ENCODE results near the gene SPAG7. TPM values are rescaled to one million over a fixed set of nuclear protein-coding genes. Genes with fewer than 3 reads are reported as not detected.

The SPAG7 gene
- total and polyA plus RNA-seq, 2 of the 8 experiments (the other 6 are each of a cell fraction or from before 2014, with no cell fraction given), result 74.2 to 81.9 TPM

DNA sequence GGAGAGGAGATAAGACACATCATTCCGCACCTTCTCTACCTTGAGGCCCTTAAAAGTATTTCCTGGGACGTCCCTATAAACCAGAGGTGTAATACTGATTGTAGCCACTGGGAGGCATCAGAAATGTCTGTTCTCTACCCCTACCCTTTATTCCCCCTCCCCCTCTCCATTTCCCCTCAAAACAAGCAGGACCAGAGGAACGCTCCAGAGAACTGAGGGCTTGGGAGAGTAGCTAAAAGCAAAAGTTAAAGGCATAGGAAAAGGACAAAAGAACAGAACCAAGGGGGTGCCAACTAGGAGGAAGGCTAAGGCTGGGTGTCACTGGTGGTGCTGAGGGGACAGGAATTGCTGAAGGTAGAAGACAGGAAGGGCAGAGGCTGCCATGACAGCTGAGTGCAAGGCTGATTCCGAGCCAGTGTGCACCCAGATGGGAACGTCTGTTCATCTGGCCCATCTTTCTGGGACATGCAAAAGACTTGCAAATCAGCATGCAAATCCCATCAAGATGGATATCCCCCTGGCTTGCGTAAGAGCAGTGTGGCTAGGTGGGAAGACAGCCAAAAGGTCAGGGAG lies 13.1 kb upstream of the SPAG7 start:
- no peak overlapping the region for H3K4ac ChIP-seq (replicated peaks; ENCODE audit: insufficient read length, low read depth, low read length)
- no peaks in the 10 kb centered on the region; a peak in 1 of 8 replicates for H3K36me3 ChIP-seq (ENCODE audit: control insufficient read depth in 2 of 4, insufficient read depth in 4 of 4, low read length in 3 of 4)
- H2BK5ac ChIP-seq (ENCODE audit: low read depth, low read length), result 0 out of 2 replicates have a peak overlapping the region, but pooled peaks have one; percentile 56
- H4K5ac ChIP-seq (ENCODE audit: insufficient read length, low read depth, low read length), result no peak overlapping the region
- H3K23ac ChIP-seq (ENCODE audit: insufficient read length), result no peak overlapping the region
- no peak overlapping the region; a peak in 1 of 7 replicates for H3K9ac ChIP-seq (replicated peaks in 1 of 4; ENCODE audit: extremely low read depth in 1 of 4, low read depth in 3 of 4, low read length in 3 of 4)
- no peak overlapping the region for H4K8ac ChIP-seq (ENCODE audit: extremely low read depth, insufficient read depth, low read length)
- no peak overlapping the region for H3K4me3 ChIP-seq (ENCODE audit: extremely low read depth in 1 of 4, insufficient read depth in 2 of 4, low read depth in 3 of 4, low read length in 4 of 4)
- no peak overlapping the region; a peak in 1 of 4 replicates for H3K4me2 ChIP-seq (ENCODE audit: insufficient read depth in 1 of 2, low read depth in 2 of 2, low read length in 2 of 2)
- no peak overlapping the region for H2BK20ac ChIP-seq (ENCODE audit: low read length)
- ChIA-PET CTCF (ENCODE audit: partially characterized antibody) (interaction anchor here (0.6 to 4.7 kb wide), 27 partner anchors 9 to 670 kb away, joined by 3 to 43 read pairs (median 5); partner anchors contain the start of genes C17orf107, CAMTA2, INCA1 and KIF1C), POLR2A (ENCODE audit: partially characterized antibody) (interaction anchor here (0.6 to 6.1 kb wide), 11 partner anchors 8 to 98 kb away, joined by 3 to 62 read pairs (median 6); partner anchors contain the start of genes INCA1, KIF1C, PFN1 and RNF167)
- H2BK15ac ChIP-seq (ENCODE audit: low read length), result 0 out of 2 replicates have a peak overlapping the region, but pooled peaks have one; percentile 37
- no peak overlapping the region for H2BK12ac ChIP-seq (ENCODE audit: low read depth, low read length)
- no peak overlapping the region for H3K27ac ChIP-seq (ENCODE audit: low read depth, low read length)
- no peak overlapping the region for H2AFZ ChIP-seq (ENCODE audit: low read length)
- peaks cover 0 to 2% of the 10 kb centered on the region in 2 experiments for H4K20me1 ChIP-seq (replicated peaks in 1 of 2; ENCODE audit: control insufficient read depth in 1 of 2, insufficient read depth in 2 of 2, low read length in 2 of 2)
- no peaks in the 10 kb centered on the region for H3K79me1 ChIP-seq (ENCODE audit: low read depth, low read length)
- peaks cover 2% of the 10 kb centered on the region; the same call in 1 of the 2 replicates for H3K23me2 ChIP-seq (ENCODE audit: low read depth, low read length)
- 0 out of 2 replicates have a peak overlapping the region, but pooled peaks have one; percentile 36 for H3K18ac ChIP-seq (ENCODE audit: extremely low read depth, low read length)
- DNase-seq (ENCODE audit: low read depth in 1 of 2, low spot score in 2 of 2), result peak in 1 of 2 experiments; percentile 73
- H3K56ac ChIP-seq (replicated peaks; ENCODE audit: insufficient read length, low read depth, low read length), result no peak overlapping the region
- H2AK5ac ChIP-seq (ENCODE audit: low read depth, low read length), result no peak overlapping the region
- H3K4me1 ChIP-seq (replicated peaks in 1 of 4; ENCODE audit: control insufficient read depth in 3 of 4, insufficient read depth in 4 of 4, low read length in 3 of 4), result peaks cover 0 to 4% (median 3%) of the 10 kb centered on the region in 4 experiments; a peak in 3 of 7 replicates
- no peak overlapping the region for H4K91ac ChIP-seq (replicated peaks; ENCODE audit: insufficient read length, low read length)
- peaks cover 0 to 20% (median 18%) of the 10 kb centered on the region in 4 experiments; a peak in 6 of 7 replicates for H3K27me3 ChIP-seq (replicated peaks in 1 of 4; ENCODE audit: control insufficient read depth in 3 of 4, extremely low read depth in 1 of 4, insufficient read depth in 3 of 4, low read length in 3 of 4)
- H3K14ac ChIP-seq (ENCODE audit: insufficient read length), result no peak overlapping the region
- H2BK120ac ChIP-seq (replicated peaks; ENCODE audit: low read depth, low read length), result no peak overlapping the region
- no peaks in the 10 kb centered on the region for H3K79me2 ChIP-seq (ENCODE audit: control insufficient read depth in 1 of 2, insufficient read depth in 2 of 2, low read length in 2 of 2)
- peak; percentile 92 for FAIRE-seq
- WGBS, 2 experiments (ENCODE audit: extremely low coverage in 1 of 2, insufficient coverage in 1 of 2, insufficient read length in 1 of 2, insufficient replicate concordance in 2 of 2, low coverage in 1 of 2, low lambda C conversion rate in 2 of 2, missing lambda C conversion rate in 1 of 2), result 63% methylated on average over 5 of the region's 6 CpGs; no CpG with 5 or more reads in 1 of the 2 experiments
- H3K9me3 ChIP-seq (ENCODE audit: insufficient read depth in 2 of 2, low read depth in 1 of 2, low read length in 1 of 2), result no peaks in the 10 kb centered on the region
- TF ChIP-seq HDAC6 (IDR thresholded peaks at IDR 0.05; ENCODE audit: low read depth, low read length) (no peak), SP1 (IDR thresholded peaks at IDR 0.05; ENCODE audit: low read depth, low read length) (no peak), TEAD4 (IDR thresholded peaks at IDR 0.05; ENCODE audit: low read depth, low read length) (no peak), SIN3A (conservative IDR thresholded peaks at IDR 0.05 in 1 of 2, IDR thresholded peaks at IDR 0.05 in 1 of 2; ENCODE audit: low read depth in 1 of 2, low read length in 2 of 2) (0 out of 4 replicates have a peak, but pooled peaks of 1 of the 2 experiments have one; percentile 18), JUND (IDR thresholded peaks at IDR 0.05; ENCODE audit: low read length) (no peak), BACH1 (IDR thresholded peaks at IDR 0.05; ENCODE audit: low read length) (no peak), CTCF (IDR thresholded peaks at IDR 0.05; ENCODE audit: control extremely low read depth in 1 of 3, insufficient read depth in 1 of 3, low read depth in 1 of 3, low read length in 3 of 3) (peak in 2 of 3 experiments; percentile 63 to 80; a peak in 3 of 4 replicates), CREB1 (IDR thresholded peaks at IDR 0.05) (no peak), SP2 (IDR thresholded peaks at IDR 0.05; ENCODE audit: low read length) (no peak), JUN (IDR thresholded peaks at IDR 0.05; ENCODE audit: low read depth, low read length) (no peak)
